Tibial artery (tissue), 4 donors: ENCODE measurements around the gene SHROOM4.
A peak's percentile ranks its signal among the peaks of the same experiment; 100 is the strongest.

Experiments used
- DNase-seq, 2 donors: peaks; one replicate each; pipeline ENCODE4 v3.0.0-alpha.2; 2019
- H3K27ac ChIP-seq, 2 donors: fragments of 200-600 bp; sonication (generic) in 1 of 2; 1 replicate in 1 of 2; 2 replicates in 1 of 2; pipeline ENCODE4 v1.5.1; 2018 to 2019; ENCODE audit warnings: mild to moderate bottlenecking in 1 of 2
- H3K27me3 ChIP-seq, 2 donors: fragments of 200-600 bp; sonication (generic) in 1 of 2; one replicate each; pipeline versions ENCODE4 v1.5.1 to v1.6.0; 2016 to 2019
- H3K36me3 ChIP-seq, 3 donors: fragments of 200-600 bp; sonication (generic) in 2 of 3; one replicate each; pipeline ENCODE4 v1.5.1; 2016 to 2019; ENCODE audit warnings: mild to moderate bottlenecking in 2 of 3
- H3K4me1 ChIP-seq, 4 donors: fragments of 200-600 bp; sonication (generic) in 2 of 4; 1 replicate in 3 of 4; 2 replicates in 1 of 4; pipeline ENCODE4 v1.5.1; 2016 to 2019
- H3K4me3 ChIP-seq, 2 donors: fragments of 200-600 bp; sonication (generic) in 1 of 2; 1 replicate in 1 of 2; 2 replicates in 1 of 2; pipeline ENCODE4 v1.5.1; 2018 to 2019; ENCODE audit warnings: mild to moderate bottlenecking in 2 of 2
- H3K9me3 ChIP-seq, 3 donors: fragments of 200-600 bp; sonication (generic) in 1 of 3; one replicate each; pipeline ENCODE4 v1.5.1; 2016 to 2019
- CTCF ChIP-seq, 2 experiments: fragments of 200-600 bp in 1 of 2; fragments of 450-650 bp in 1 of 2; IDR thresholded peaks; one replicate each; pipeline ENCODE4 v1.5.1; 2017 to 2019; ENCODE audit warnings: antibody characterized with exemption in 2 of 2, mild to moderate bottlenecking in 1 of 2, moderate library complexity in 1 of 2
- intact Hi-C: fragments of 100-400 bp; cut with DNase I; formaldehyde crosslinking; loops from one replicate; pipeline ENCODE4 v1.15.0; 2023; ENCODE audit warnings: low total_unique reads

The SHROOM4 gene

GRCh38 chrX:50813843-50814661 lies at the start of gene SHROOM4:
Gene SHROOM4 (minus strand): TSS chrX:50814194. CDS start chrX:50814018, 176 bp downstream.
- peaks cover 0 to 7% (median 0%) of the 10 kb centered on the region in 3 donors for H3K9me3 ChIP-seq
- no peaks in the 10 kb centered on the region for H3K4me1 ChIP-seq
- intact Hi-C loops = no loop called here
- peak; percentile 23 to 64 for DNase-seq
- no peaks in the 10 kb centered on the region for H3K27me3 ChIP-seq
- H3K4me3 ChIP-seq = peak within 1 kb of the TSS; percentile 58 to 63
- no peaks in the 10 kb centered on the region for H3K36me3 ChIP-seq
- peak within 1 kb of the TSS; percentile 63 to 71 for H3K27ac ChIP-seq
- TF ChIP-seq CTCF (IDR thresholded peaks at IDR 0.05) = no peak

- no peak overlapping the region for H3K4me3 ChIP-seq
- intact Hi-C loops = no loop called here
- DNase-seq = no peak
- H3K27ac ChIP-seq = no peak overlapping the region
- H3K9me3 ChIP-seq = no peaks in the 10 kb centered on the region
- no peaks in the 10 kb centered on the region for H3K27me3 ChIP-seq
- no peak for TF ChIP-seq CTCF (IDR thresholded peaks at IDR 0.05)
- H3K4me1 ChIP-seq = no peaks in the 10 kb centered on the region
- no peaks in the 10 kb centered on the region for H3K36me3 ChIP-seq
Observed at GRCh38 chrX:50863471-50863870, 49.5 kb upstream of the SHROOM4 start.

- no peak for DNase-seq
- H3K4me1 ChIP-seq = no peaks in the 10 kb centered on the region
- H3K4me3 ChIP-seq = no peak overlapping the region
- no peak overlapping the region for H3K27ac ChIP-seq
- intact Hi-C loops = no loop called here
- no peaks in the 10 kb centered on the region for H3K36me3 ChIP-seq
- TF ChIP-seq CTCF (IDR thresholded peaks at IDR 0.05) = no peak
- H3K9me3 ChIP-seq = no peaks in the 10 kb centered on the region
- H3K27me3 ChIP-seq = no peaks in the 10 kb centered on the region
Observed at GRCh38 chrX:50860518-50860917, 46.5 kb upstream of the SHROOM4 start.

GRCh38 chrX:50858548-50858947 lies 44.6 kb upstream of the SHROOM4 start:
- intact Hi-C loops = no loop called here
- Histone ChIP-seq H3K9me3 (no peaks in the 10 kb centered on the region), H3K27me3 (no peaks in the 10 kb centered on the region), H3K27ac (no peak overlapping the region), H3K36me3 (no peaks in the 10 kb centered on the region), H3K4me1 (no peaks in the 10 kb centered on the region), H3K4me3 (no peak overlapping the region)
- TF ChIP-seq CTCF (IDR thresholded peaks at IDR 0.05) = no peak
- no peak for DNase-seq

GRCh38 chrX:50853399-50853798 lies 39.4 kb upstream of the SHROOM4 start:
- DNase-seq = no peak
- intact Hi-C loops = no loop called here
- no peak for TF ChIP-seq CTCF (IDR thresholded peaks at IDR 0.05)
- Histone ChIP-seq H3K27ac (no peak overlapping the region), H3K36me3 (no peaks in the 10 kb centered on the region), H3K9me3 (peaks cover 0 to 4% (median 0%) of the 10 kb centered on the region in 3 donors), H3K4me3 (no peak overlapping the region), H3K4me1 (no peaks in the 10 kb centered on the region), H3K27me3 (no peaks in the 10 kb centered on the region)
